K562 (cell line): ENCODE results near the gene KIF5A. TPM values are rescaled to one million over a fixed set of nuclear protein-coding genes. Genes with fewer than 3 reads are reported as not detected.

Experiments used
- ATF7 ChIP-seq: fragments of 450-650 bp; IDR thresholded peaks from 2 replicates; pipeline ENCODE4 v1.7.1; 2014; ENCODE audit warnings: mild to moderate bottlenecking, moderate library complexity
- BRF1 ChIP-seq: IDR thresholded peaks from 3 replicates; pipeline ENCODE4 v1.6.1; 2011; ENCODE audit warnings: borderline replicate concordance, mild to moderate bottlenecking; ENCODE audit not compliant: insufficient read length; ENCODE audit errors: extremely low read depth
- CAMTA2 ChIP-seq: fragments of 250-450 bp; sonication (Bioruptor Pico); conservative IDR thresholded peaks from 2 replicates; pipeline ENCODE4 v1.5.1; 2022
- FOXK2 ChIP-seq, 2 experiments: fragments of 450-650 bp; IDR thresholded peaks in 1 of 2; conservative IDR thresholded peaks in 1 of 2; 2 replicates each; pipeline ENCODE4 v1.6.1; 2016; ENCODE audit warnings: low read depth in 2 of 2, mild to moderate bottlenecking in 1 of 2
- HEY1 ChIP-seq: fragments of 250-450 bp; sonication (Bioruptor Pico); IDR thresholded peaks from 2 replicates; pipeline ENCODE4 v1.5.0; 2020; ENCODE audit warnings: mild to moderate bottlenecking, moderate library complexity, borderline replicate concordance
- HMBOX1 ChIP-seq: sonication (generic); IDR thresholded peaks from 2 replicates; pipeline ENCODE4 v1.6.1; 2016
- KAT2B ChIP-seq: IDR thresholded peaks from one replicate; pipeline ENCODE4 v1.6.1; 2012; ENCODE audit warnings: low read depth, mild to moderate bottlenecking, control low read depth, inconsistent platforms, low read length, moderate library complexity
- LEF1 ChIP-seq: fragments of 450-650 bp; IDR thresholded peaks from 2 replicates; pipeline ENCODE4 v1.6.1; 2016; ENCODE audit warnings: mild to moderate bottlenecking
- MAZ ChIP-seq, 2 experiments: fragments of 450-650 bp in 1 of 2; sonication (generic) in 1 of 2; formaldehyde crosslinking; IDR thresholded peaks in 1 of 2; conservative IDR thresholded peaks in 1 of 2; 2 replicates each; pipeline versions ENCODE4 v1.4.0 to v1.5.0; 2020; ENCODE audit warnings: mild to moderate bottlenecking in 1 of 2, missing genetic modification reagents in 1 of 2
- NFXL1 ChIP-seq: fragments of 450-650 bp; formaldehyde crosslinking; IDR thresholded peaks from 2 replicates; pipeline ENCODE4 v1.4.0; 2021; ENCODE audit warnings: mild to moderate bottlenecking
- PHF8 ChIP-seq: fragments of 200-600 bp; sonication (generic); IDR thresholded peaks from 2 replicates; pipeline ENCODE4 v1.6.1; 2012; ENCODE audit warnings: mixed run types, mild to moderate bottlenecking, inconsistent platforms, low read length, moderate library complexity, borderline replicate concordance
- RBM25 ChIP-seq: fragments of 200-400 bp; formaldehyde crosslinking; IDR thresholded peaks from 2 replicates; pipeline ENCODE4 v1.6.1; 2018; ENCODE audit warnings: low read length, low read depth, moderate library complexity; ENCODE audit not compliant: severe bottlenecking
- SMAD4 ChIP-seq: fragments of 250-450 bp; sonication (Bioruptor Pico); conservative IDR thresholded peaks from 2 replicates; pipeline ENCODE4 v1.8.0; 2021; ENCODE audit warnings: inconsistent platforms, mild to moderate bottlenecking, moderate library complexity
- THAP12 ChIP-seq: fragments of 250-450 bp; sonication (Bioruptor Pico); IDR thresholded peaks from 2 replicates; pipeline ENCODE4 v1.9.0; 2021; ENCODE audit warnings: mild to moderate bottlenecking, inconsistent platforms
- ZC3H4 ChIP-seq: sonication (generic); formaldehyde crosslinking; IDR thresholded peaks from 2 replicates; pipeline ENCODE4 v1.9.0; 2021; ENCODE audit warnings: missing genetic modification reagents, borderline replicate concordance
- ZNF511 ChIP-seq: sonication (generic); formaldehyde crosslinking; IDR thresholded peaks from 2 replicates; pipeline ENCODE4 v1.8.0; 2022; ENCODE audit warnings: mild to moderate bottlenecking, missing genetic modification reagents
- ZNF512 ChIP-seq: IDR thresholded peaks from 2 replicates; pipeline ENCODE4 v1.6.1; 2016; ENCODE audit warnings: missing genetic modification characterization, missing compliant biosample characterization
- ZNF740 ChIP-seq, 3 experiments: fragments of 200-800 bp in 1 of 3; sonication (Bioruptor generic) in 1 of 3; sonication (generic) in 1 of 3; formaldehyde crosslinking in 1 of 3; IDR thresholded peaks; 2 replicates each; pipeline versions ENCODE4 v1.6.1 to v1.8.0; 2016 to 2022; ENCODE audit warnings: mild to moderate bottlenecking in 2 of 3, missing compliant biosample characterization in 2 of 3, missing genetic modification characterization in 2 of 3, missing genetic modification reagents in 1 of 3
- polyA plus RNA-seq, 8 experiments: library from polyadenylated mRNA; depleted of rRNA in 4 of 8; stranded (reverse) in 5 of 8; unstranded in 3 of 8; fragments of >200 nt; fragmentation: Nextera tagmentation in 2 of 8; fragmentation: Illumina TruSeq in 1 of 8; extraction: Ambion mirVana in 2 of 8; extraction: Trizol in 1 of 8; gene quantifications; 2 replicates each; pipeline versions ENCODE4 v1.2.1 to v1.2.3, GENCODE V29; 2011 to 2014; ENCODE audit warnings: inconsistent platforms in 1 of 8, missing spikeins in 1 of 8
- total RNA-seq, 7 experiments: library from RNA; depleted of rRNA in 6 of 7; stranded (reverse); fragments of >200 nt in 6 of 7; fragmentation: Illumina TruSeq in 2 of 7; extraction: Trizol in 2 of 7; gene quantifications; 2 replicates each; pipeline versions ENCODE4 v1.2.1 to v1.2.3, GENCODE V29; 2011 to 2021; ENCODE audit warnings: low replicate concordance in 1 of 7

The KIF5A gene
- total and polyA plus RNA-seq, 9 of the 15 experiments (the other 6 are each of a cell fraction or from before 2014, with no cell fraction given) = 3.4 to 17.7 (median 8.0) TPM

- no peak for TF ChIP-seq BRF1
- TF ChIP-seq MAZ (CRISPR knock-in tag; conservative IDR thresholded peaks at IDR 0.05 in 1 of 2, IDR thresholded peaks at IDR 0.05 in 1 of 2) = peak in 1 of 2 experiments; percentile 46; a peak in 1 of 4 replicates
- TF ChIP-seq HMBOX1 = peak; percentile 58; the same call in 1 of the 2 replicates
- TF ChIP-seq LEF1 = no peak
- peak; percentile 32; the same call in 1 of the 2 replicates for TF ChIP-seq ZNF511
- TF ChIP-seq RBM25 = peak; percentile 79
- TF ChIP-seq CAMTA2 = no peak
- TF ChIP-seq ATF7 = no peak
- TF ChIP-seq SMAD4 = no peak; the same call in 1 of the 2 replicates
- peak; percentile 58; the same call in 1 of the 2 replicates for TF ChIP-seq PHF8
- no peak for TF ChIP-seq FOXK2 (conservative IDR thresholded peaks at IDR 0.05 in 1 of 2, IDR thresholded peaks at IDR 0.05 in 1 of 2; ENCODE audit: low read depth in 2 of 2)
- TF ChIP-seq ZNF512 (tag) = no peak
- TF ChIP-seq NFXL1 (CRISPR knock-in tag) = no peak
- peak; percentile 62; the same call in 1 of the 2 replicates for TF ChIP-seq ZNF740 (CRISPR knock-in tag; IDR thresholded peaks at IDR 0.05)
- no peak for TF ChIP-seq ZNF740 (tag; IDR thresholded peaks at IDR 0.05)
- 0 out of 2 replicates have a peak, but pooled peaks have one; percentile 8 for TF ChIP-seq ZC3H4
- TF ChIP-seq THAP12 (CRISPR knock-in tag) = no peak
- TF ChIP-seq HEY1 (CRISPR knock-in tag) = no peak
- TF ChIP-seq KAT2B = no peak
These were observed 3.2 kb upstream of the KIF5A start, which contains the start of gene DCTN2 (continued) for GRCh38 chr12:57546438-57547287.
